Endothelial cell of hepatic sinusoid (primary cell): ENCODE data around the gene KCND2.
"Not testable (repeated sequence)": the region's sequence is repeated elsewhere in the genome, so short reads cannot be mapped to it uniquely, and the experiment has no call there.

Source experiments
- in situ Hi-C: cut with HindIII; loops from 2 replicates; pipeline ENCODE4 v1.10.0; 2017; ENCODE audit warnings: low sequenced_read_pairs

Gene KCND2

GRCh38 chr7:120578657-120579056, 305.7 kb downstream of the KCND2 start:
- in situ Hi-C loops = not testable (repeated sequence)

GRCh38 chr7:120582916-120583315, 309.9 kb downstream of the KCND2 start:
- in situ Hi-C loops = no loop called here

- in situ Hi-C loops = no loop called here
Measured at GRCh38 chr7:120583899-120584586, 311.1 kb downstream of the KCND2 start.

DNA sequence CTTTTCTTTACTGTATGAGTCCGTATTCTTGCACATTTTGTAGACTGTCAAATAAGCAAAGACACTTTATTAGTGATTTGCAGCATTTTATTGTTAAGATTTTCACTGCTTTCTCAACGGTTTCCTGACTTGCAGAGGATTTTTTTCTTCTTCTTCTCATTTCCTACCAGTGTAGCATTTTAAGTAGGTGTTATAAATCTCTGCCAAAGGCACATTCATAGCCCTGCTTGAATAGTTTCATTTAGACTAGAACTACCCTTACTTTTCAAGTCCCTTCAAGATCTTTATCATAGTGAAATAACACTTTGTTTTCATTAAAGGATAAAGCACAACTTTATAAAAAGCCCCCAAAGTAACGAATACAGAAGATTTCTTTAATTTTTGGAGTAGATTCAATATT, 313.6 kb downstream of the KCND2 start:
- in situ Hi-C loops = no loop called here

DNA sequence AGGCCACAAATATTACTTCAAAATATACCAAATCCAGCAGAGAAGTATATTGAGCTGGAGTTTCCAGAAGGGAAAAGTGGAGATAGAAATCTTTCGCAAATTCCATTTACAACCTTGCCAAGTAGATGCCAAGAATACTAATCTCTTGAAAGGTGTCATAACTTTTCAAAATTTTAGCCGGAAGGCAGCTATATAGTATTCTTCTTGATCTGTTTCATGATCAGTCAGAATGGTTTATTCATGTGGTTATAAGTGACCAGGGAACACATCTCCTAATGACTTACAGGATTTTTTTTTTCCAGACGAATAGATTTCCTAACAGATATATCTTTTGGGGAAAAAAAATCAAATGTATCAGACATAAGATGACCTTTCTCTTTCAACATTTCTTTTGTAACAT, 314.3 kb downstream of the KCND2 start:
- in situ Hi-C loops = no loop called here

- in situ Hi-C loops = no loop called here
Measured at GRCh38 chr7:120588416-120588815, 315.4 kb downstream of the KCND2 start.

DNA sequence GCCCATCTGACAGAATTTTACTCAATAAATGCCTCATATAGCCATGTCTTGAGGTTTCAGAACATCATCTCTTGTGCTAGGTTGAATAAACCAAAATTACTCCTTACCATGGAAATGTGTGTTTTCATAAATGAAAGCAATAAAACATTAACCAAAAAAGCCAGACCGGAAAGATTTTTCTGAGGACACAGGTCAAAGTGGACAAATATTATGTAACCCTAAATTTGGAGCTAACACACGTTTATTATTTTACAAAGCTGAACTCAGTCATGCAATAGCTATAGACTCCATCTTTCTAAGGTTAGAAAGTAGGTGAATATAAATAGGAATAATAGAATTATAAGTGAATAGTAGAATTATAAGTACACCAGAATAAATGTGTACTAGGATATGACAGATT, 315.9 kb downstream of the KCND2 start:
- in situ Hi-C loops = no loop called here

- in situ Hi-C loops = no loop called here
Measured at GRCh38 chr7:120600607-120601006, 327.6 kb downstream of the KCND2 start.

GRCh38 chr7:120603366-120603765, 330.4 kb downstream of the KCND2 start:
- in situ Hi-C loops = no loop called here

- in situ Hi-C loops = no loop called here
Measured at GRCh38 chr7:120609136-120609753, 336.3 kb downstream of the KCND2 start.

DNA sequence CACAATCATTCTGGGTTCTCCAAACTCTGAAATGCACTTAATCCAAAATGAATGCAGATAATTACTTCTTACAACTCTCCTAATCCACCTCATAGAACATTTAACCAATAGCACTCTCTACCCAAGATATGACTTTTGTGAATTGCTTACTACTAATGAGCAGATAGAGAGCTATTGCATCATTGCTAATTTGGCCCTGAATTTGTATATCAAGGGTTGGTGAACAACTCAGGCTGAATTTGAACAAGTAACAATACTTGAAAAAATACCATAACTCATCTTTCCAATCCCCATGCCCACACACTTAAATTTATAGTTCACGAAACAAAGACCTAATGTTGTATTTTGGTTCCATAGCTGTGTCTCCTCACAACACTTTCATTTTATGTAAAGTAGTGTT, 339.0 kb downstream of the KCND2 start:
- in situ Hi-C loops = no loop called here

GRCh38 chr7:120615703-120616102, 342.7 kb downstream of the KCND2 start:
- in situ Hi-C loops = no loop called here

- in situ Hi-C loops = no loop called here
Measured at GRCh38 chr7:120617275-120617674, 344.3 kb downstream of the KCND2 start.

DNA sequence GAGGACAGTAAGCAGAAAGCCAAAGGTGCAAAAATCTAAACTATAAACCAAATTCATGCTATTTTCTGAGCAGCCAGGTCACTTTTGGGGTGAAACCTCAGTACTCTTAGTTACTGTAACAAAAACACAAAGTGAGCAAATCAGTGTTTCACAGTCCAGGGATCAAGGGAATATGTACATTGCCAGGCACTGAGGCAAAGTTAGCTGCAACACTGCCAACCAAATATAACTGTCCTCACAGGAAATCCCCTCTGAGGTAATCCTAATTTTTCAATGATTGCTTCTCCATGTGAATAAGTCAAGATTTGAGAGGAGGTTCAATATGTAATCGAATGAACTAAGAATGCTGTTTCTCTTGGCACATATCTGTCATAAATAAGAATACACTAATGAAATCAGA, 355.3 kb downstream of the KCND2 start:
- in situ Hi-C loops = no loop called here

DNA sequence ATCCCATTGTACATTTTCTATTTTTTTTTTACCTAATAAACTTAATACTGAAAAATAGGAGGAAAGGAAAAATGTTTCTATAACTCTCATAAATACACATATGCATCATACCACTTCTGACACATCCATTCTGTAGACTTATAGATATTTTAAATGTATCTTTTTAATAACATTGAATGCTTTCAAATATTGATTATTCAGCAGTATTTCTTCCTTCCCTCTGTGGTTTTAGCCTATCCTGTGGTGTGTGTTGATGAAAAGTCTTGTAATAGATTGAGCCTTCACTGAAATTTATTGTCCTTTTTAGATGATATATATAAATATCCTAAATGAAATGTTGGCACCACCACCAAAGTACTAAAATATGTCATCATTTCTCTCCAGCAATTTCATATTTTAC, 366.9 kb downstream of the KCND2 start:
- in situ Hi-C loops = no loop called here

- in situ Hi-C loops = no loop called here
Measured at GRCh38 chr7:120645966-120646365, 373.0 kb downstream of the KCND2 start.

GRCh38 chr7:120654241-120654640, 381.3 kb downstream of the KCND2 start:
- in situ Hi-C loops = no loop called here

DNA sequence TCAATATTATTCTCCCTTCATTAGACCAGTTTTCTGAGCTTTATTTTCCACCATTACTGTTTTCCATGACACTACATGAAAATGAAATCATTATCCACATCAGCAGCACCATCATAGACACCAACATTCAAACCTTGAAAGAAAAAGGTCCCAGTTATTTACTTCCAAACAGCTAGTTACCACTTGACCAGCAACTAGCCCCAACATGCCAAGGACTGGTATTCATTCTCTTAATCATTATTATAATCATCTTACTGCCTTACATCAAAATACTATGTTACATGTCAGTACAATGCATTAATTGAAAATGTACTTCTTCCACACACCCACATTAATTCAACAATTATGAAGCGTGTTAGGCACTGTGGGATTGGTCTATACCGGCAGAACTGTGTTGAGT, 385.5 kb downstream of the KCND2 start:
- in situ Hi-C loops = no loop called here

- in situ Hi-C loops = no loop called here
Measured at GRCh38 chr7:120662291-120662690, 389.3 kb downstream of the KCND2 start.

DNA sequence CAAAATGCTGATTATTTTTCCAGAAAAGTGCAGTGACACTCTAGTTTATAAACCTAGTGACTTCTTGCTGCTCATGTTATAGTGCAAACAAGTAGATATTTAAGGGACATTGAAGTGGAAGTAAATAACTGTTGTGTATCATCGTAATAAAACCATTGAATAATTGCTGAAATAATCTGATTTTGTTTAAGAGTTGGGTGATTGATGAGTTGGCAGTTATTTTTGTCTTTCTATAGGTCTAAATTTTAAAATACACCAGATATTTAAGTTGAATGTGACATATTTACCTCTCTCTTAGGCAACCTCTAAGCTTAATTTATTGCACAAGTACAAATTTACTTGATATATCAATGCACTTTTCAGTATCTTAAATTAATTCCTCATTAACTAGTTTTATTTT, 392.1 kb downstream of the KCND2 start:
- in situ Hi-C loops = no loop called here

- in situ Hi-C loops = no loop called here
Measured at GRCh38 chr7:120675076-120675475, 402.1 kb downstream of the KCND2 start.

GRCh38 chr7:120677535-120677934, 404.6 kb downstream of the KCND2 start:
- in situ Hi-C loops = no loop called here

- in situ Hi-C loops = no loop called here
Measured at GRCh38 chr7:120680985-120681384, 408.0 kb downstream of the KCND2 start.
